ENCODE results near the gene ZNF780A.

- TF ChIP-seq CTCF (conservative IDR thresholded peaks at IDR 0.05; ENCODE audit: low read depth in 2 of 2) (no peak), EZH2phosphoT487 (IDR thresholded peaks at IDR 0.05; ENCODE audit: unreplicated experiment) (no peak), REST (IDR thresholded peaks at IDR 0.05; ENCODE audit: unreplicated experiment) (no peak), EZH2 (IDR thresholded peaks at IDR 0.05; ENCODE audit: low read depth, unreplicated experiment) (no peak), ETS1 (IDR thresholded peaks at IDR 0.05) (no peak), NANOG (IDR thresholded peaks at IDR 0.05; ENCODE audit: borderline replicate concordance) (no peak), POLR2AphosphoS5 (IDR thresholded peaks at IDR 0.05; ENCODE audit: low read depth) (no peak), JUNB (IDR thresholded peaks at IDR 0.05; ENCODE audit: unreplicated experiment) (no peak), CREB1 (CRISPR knock-in tag; IDR thresholded peaks at IDR 0.05; ENCODE audit: low read depth) (no peak)
Measured at GRCh38 chr19:40133491-40133890, 42.7 kb upstream of the ZNF780A start.
